ENCODE results near the gene SELENOI.

DNA sequence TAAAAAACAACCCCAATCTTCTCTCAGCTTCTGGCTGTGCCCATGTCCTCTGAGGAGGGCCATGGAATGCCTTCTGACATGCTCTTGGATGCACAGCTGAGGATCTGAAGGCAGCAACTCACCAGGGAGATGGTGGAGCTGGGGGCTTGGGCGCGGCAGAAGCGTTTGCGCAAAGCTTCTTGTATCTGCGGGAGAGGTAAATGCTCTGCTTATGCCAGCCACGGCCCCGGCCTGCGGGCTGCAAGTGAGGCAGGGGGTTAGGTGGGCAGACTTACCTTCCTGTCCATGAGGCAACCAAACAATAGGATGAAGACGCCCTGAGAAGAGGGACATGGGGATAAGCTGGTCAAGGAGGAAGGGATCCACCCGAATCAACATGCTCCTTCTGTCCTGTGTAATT is 36.0 kb upstream of the SELENOI start:
- TF ChIP-seq, protein P1, sequence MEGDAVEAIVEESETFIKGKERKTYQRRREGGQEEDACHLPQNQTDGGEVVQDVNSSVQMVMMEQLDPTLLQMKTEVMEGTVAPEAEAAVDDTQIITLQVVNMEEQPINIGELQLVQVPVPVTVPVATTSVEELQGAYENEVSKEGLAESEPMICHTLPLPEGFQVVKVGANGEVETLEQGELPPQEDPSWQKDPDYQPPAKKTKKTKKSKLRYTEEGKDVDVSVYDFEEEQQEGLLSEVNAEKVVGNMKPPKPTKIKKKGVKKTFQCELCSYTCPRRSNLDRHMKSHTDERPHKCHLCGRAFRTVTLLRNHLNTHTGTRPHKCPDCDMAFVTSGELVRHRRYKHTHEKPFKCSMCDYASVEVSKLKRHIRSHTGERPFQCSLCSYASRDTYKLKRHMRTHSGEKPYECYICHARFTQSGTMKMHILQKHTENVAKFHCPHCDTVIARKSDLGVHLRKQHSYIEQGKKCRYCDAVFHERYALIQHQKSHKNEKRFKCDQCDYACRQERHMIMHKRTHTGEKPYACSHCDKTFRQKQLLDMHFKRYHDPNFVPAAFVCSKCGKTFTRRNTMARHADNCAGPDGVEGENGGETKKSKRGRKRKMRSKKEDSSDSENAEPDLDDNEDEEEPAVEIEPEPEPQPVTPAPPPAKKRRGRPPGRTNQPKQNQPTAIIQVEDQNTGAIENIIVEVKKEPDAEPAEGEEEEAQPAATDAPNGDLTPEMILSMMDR (IDR thresholded peaks at IDR 0.05) = no peak
- no peak for TF ChIP-seq ZFX (IDR thresholded peaks at IDR 0.05; ENCODE audit: borderline replicate concordance)

Data from 22Rv1 (cell line).